ENCODE measurements around the gene PSD2. TPM values are rescaled to one million over a fixed set of nuclear protein-coding genes. Genes with fewer than 3 reads are reported as not detected.

The PSD2 gene
- total and polyA plus RNA-seq, 5 donors = 0.02 to 0.11 (median 0.06) TPM; not detected in 2

DNA sequence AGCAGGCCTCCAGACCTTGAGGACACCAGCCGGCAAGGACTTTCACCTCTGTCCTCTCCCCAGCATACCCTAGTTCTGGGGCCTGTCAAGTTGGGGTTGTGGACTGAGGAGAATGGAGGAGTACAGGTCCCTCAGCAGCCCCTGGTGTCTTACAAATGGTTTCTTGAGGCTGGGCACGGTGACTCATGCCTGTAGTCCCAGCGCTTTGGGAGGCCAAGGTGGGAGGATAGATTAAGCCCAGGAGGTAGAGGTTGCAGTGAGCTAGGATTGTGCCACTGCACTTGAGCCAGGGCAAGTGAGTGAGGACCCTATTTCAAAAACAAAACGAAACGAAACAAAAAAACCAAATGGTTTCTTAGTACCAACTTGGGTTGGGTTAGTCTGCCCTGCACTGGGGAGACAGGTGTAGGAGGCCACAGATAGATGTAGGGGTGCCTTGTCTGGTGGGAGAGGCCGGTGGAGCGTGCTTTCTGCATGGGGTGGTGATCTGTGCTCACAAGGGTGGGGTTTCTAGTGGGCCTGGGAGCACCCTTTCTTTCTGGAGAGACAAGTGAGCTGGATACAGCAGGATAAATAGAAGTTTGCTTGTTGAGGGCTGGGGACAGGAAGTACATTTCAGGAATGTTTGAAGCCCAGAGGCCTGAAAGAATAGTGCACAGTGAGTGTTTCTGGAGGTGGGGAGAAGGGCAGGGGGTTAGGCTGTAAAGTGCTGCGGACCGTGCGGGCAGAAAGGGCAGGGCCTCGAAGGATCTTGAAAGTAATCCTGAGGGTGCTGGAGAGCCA is 37.7 kb upstream of the PSD2 start:
- no peaks in the 10 kb centered on the region for H3K4me1 ChIP-seq (ENCODE audit: control insufficient read depth, insufficient read depth, low read length)
- no peak overlapping the region for H3K4me3 ChIP-seq (ENCODE audit: low read length)
- no peak for ATAC-seq
- H3K27ac ChIP-seq (ENCODE audit: low read length) = no peak overlapping the region
- DNase-seq = no peak
- intact Hi-C loops (cut with DNase I) = no loop called here
- H3K27me3 ChIP-seq (ENCODE audit: control insufficient read depth, insufficient read depth) = no peaks in the 10 kb centered on the region
- H3K9me3 ChIP-seq (ENCODE audit: control insufficient read depth, low read length) = no peaks in the 10 kb centered on the region
- WGBS = 93% methylated on average over 11 of the region's 11 CpGs

DNA sequence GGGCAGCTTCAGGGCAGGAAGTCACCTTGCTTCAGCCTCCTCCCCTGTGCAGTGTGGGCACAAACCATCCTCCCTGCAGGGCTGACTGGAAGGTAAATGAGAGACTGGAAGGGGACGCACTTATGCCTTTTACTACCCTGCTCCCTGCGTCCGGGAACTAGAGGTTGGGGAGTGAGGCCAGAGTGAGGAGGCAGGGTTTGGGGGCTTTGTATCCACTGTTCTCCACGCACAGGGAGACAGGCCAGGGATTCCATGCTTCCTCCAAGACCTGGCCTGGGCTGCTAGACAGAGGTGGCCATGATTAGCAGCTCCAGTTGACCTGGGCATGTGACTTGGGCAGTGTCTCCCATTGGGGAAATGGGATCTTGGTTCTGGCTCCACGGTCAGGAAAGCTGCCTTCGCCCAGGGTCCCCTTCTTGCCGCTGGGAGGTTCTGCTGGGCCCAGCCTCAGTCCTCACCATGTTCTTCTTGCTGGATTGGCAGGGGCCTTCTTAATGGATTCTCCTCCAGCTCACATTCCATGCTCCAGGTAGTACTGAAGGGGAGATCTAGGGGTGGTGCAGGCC is 37.0 kb upstream of the PSD2 start:
- Histone ChIP-seq H3K4me1 (ENCODE audit: control insufficient read depth, insufficient read depth, low read length) (no peaks in the 10 kb centered on the region), H3K27ac (ENCODE audit: low read length) (no peak overlapping the region), H3K4me3 (ENCODE audit: low read length) (no peak overlapping the region), H3K27me3 (ENCODE audit: control insufficient read depth, insufficient read depth) (no peaks in the 10 kb centered on the region), H3K9me3 (ENCODE audit: control insufficient read depth, low read length) (no peaks in the 10 kb centered on the region)
- 94% methylated on average over 7 of the region's 7 CpGs for WGBS
- intact Hi-C loops (cut with DNase I) = no loop called here
- DNase-seq = no peak
- no peak for ATAC-seq

DNA sequence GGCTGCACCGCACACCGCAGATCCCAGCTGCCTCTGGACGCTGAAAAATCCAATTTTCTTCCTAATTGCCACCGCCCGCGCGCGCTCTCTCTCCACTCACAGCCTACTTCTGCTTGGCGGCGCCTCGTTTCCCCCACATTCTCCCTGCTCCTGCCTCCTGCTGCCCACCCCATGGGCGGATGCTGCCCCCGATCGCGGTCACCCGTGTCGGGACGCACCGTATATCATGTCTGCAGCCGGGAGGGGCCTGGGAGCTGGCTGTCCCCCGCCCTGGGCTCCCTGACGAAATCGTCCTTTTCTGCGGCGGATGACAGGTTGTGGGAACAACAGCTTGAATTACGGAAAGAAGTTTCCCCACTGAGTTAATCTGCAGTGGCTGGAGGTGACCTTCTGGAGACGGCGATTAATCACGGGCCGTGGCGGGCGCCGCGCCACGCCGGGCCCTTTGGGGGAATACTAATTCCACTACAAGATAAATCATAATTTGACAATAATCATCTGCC is 36.3 kb upstream of the PSD2 start:
- no peak for ATAC-seq
- DNase-seq = no peak
- Histone ChIP-seq H3K4me1 (ENCODE audit: control insufficient read depth, insufficient read depth, low read length) (no peaks in the 10 kb centered on the region), H3K27me3 (ENCODE audit: control insufficient read depth, insufficient read depth) (no peaks in the 10 kb centered on the region), H3K27ac (ENCODE audit: low read length) (no peak overlapping the region), H3K9me3 (ENCODE audit: control insufficient read depth, low read length) (no peaks in the 10 kb centered on the region), H3K4me3 (ENCODE audit: low read length) (no peak overlapping the region)
- 66% methylated on average over 36 of the region's 36 CpGs for WGBS
- intact Hi-C loops (cut with DNase I) = no loop called here

DNA sequence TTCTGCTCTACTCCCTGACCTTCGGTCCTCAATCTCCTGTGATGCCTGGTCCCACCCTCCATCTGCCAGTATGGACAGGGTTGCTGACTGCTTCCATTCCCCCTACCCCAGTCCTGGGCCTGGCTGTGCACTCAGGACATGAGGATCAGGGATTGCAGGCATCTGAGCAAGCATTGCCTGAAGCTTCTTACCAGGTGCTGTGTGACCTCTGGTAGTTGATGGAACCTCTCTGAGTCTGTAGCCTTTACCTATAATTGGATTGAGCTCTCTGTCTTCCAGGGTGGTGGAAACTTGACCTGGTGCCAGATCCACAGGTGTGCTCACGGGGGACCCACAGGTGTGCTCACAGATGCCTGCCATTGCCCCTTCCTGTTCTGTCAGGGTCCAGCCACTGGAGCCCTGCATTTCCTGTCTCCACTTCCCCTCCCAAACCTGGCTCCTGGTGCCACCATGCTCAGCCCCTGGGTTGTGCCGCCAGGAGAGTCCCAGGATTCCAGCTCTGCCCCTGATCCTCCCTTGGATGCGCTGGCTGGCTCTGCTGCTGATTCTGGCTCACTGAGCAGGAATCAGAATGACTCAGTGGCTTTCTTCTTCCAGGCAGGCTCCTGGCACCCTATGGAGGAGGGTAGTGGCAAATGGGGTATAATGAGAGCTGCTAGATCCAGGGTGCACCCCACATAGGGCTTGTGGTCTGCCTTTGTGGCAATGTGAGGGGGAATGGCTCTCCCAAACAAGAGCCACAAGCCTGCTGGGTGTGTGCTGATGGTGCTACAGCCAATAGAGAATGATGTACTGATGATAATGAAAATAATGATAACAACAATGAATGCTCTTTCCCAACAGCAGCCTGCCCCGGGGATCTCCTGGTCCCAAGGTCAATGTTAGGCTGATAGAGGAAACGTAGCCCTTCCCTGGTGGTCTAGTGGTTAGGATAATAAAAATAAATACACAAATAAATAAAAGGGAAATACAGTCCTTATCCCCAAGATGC is 35.2 kb upstream of the PSD2 start:
- H3K27me3 ChIP-seq (ENCODE audit: control insufficient read depth, insufficient read depth) = no peaks in the 10 kb centered on the region
- ATAC-seq = no peak

DNA sequence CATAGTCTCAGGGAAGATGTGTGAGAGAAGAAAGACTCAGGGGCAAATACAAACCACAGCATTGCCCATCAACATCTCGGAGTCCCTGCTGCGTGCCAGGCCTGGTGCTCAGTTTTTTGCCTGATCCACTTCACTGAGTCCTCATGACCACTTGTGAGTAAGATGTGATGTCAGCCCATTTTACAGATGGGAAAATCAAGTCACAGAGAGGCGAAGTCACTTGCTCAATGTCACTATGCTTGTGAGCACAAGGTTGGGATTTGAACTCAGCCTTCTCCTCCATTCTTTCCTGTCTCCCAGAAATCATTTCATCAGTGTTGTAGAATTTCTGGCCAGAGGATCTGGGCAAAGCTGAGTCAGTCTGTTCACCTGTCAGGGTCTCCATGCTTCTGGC is 34.6 kb upstream of the PSD2 start:
- DNase-seq = peak in 1 of 3 donors; percentile 2
- Histone ChIP-seq H3K9me3 (ENCODE audit: control insufficient read depth, low read length) (no peaks in the 10 kb centered on the region), H3K4me1 (ENCODE audit: control insufficient read depth, insufficient read depth, low read length) (no peaks in the 10 kb centered on the region), H3K4me3 (ENCODE audit: low read length) (no peak overlapping the region), H3K27ac (ENCODE audit: low read length) (no peak overlapping the region), H3K27me3 (ENCODE audit: control insufficient read depth, insufficient read depth) (no peaks in the 10 kb centered on the region)
- no peak for ATAC-seq
- intact Hi-C loops (cut with DNase I) = loop anchor here in 2 of 4 donors (10.0 kb wide), 2 partner anchors 66 to 346 kb away; no protein-coding TSS in a partner anchor
- 95% methylated on average over 3 of the region's 3 CpGs for WGBS

More for the DNA sequence above, 35.2 kb upstream of the PSD2 start:
- intact Hi-C loops (cut with DNase I) = loop anchor here in 2 of 4 donors (10.0 kb wide), 2 partner anchors 66 to 346 kb away; no protein-coding TSS in a partner anchor
- 61% methylated on average over 6 of the region's 6 CpGs for WGBS
- Histone ChIP-seq H3K4me3 (ENCODE audit: low read length) (no peak overlapping the region), H3K9me3 (ENCODE audit: control insufficient read depth, low read length) (no peaks in the 10 kb centered on the region), H3K27ac (ENCODE audit: low read length) (no peak overlapping the region), H3K4me1 (ENCODE audit: control insufficient read depth, insufficient read depth, low read length) (no peaks in the 10 kb centered on the region)
- DNase-seq = peak in 1 of 3 donors; percentile 49

DNA sequence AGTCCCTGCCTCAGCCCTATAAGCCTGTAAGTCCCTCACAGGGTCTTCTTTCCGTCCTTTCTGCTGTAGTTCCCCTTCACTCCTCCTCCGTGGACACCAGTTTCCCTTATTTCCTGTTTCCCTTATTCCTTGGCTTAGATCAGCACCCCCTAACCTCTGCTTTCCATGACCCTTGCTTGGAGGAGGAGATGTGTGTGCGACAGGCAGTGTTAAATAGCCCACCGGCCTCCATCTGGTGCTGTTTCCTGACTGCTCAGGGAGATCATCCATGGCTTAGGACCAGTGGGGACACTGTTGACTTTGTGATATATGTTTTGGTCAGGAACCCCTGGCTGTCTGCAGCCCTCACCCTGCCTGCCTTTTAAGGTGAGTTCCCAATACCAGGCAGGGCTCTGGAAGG is 34.1 kb upstream of the PSD2 start:
- WGBS = 63% methylated on average over 4 of the region's 4 CpGs
- no peak for ATAC-seq
- no peaks in the 10 kb centered on the region for H3K27me3 ChIP-seq (ENCODE audit: control insufficient read depth, insufficient read depth)

DNA sequence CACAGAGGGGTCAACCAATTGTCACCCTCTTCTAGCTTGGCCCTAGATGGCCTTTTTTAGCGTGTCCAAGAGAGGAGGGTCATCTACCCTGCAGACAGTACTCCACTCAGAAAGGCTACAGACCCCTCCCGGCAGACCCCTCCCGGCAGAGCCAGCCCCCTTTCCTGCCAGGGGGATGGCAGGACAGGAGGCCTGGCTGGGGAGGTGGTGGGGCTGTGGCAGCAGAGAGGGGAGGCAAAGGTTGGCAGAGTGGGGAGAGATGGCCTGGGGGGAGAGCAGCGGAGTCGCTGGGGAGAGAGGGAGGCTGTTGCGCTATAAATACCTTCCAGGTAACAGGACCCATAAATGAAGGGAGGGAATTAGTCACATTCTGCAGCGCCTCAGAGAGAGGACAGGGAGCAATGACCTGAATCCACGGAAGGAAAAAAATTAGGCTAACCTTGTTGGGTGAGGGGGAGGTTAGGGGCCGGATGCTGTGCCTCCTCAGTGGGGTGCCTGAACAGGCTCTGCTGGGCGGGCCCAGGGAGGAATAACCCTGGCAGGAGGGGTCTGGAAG is 32.9 kb upstream of the PSD2 start:
- intact Hi-C loops (cut with DNase I) = loop anchor here in 2 of 4 donors (10.0 kb wide), 2 partner anchors 68 to 348 kb away; no protein-coding TSS in a partner anchor
- no peak overlapping the region for H3K27ac ChIP-seq (ENCODE audit: low read length)
- WGBS = 78% methylated on average over 10 of the region's 10 CpGs

More for the DNA sequence above, 34.1 kb upstream of the PSD2 start:
- intact Hi-C loops (cut with DNase I) = loop anchor here in 2 of 4 donors (10.0 kb wide), 2 partner anchors 67 to 347 kb away; no protein-coding TSS in a partner anchor
- DNase-seq = peak in 1 of 3 donors; percentile 19
- Histone ChIP-seq H3K4me1 (ENCODE audit: control insufficient read depth, insufficient read depth, low read length) (no peaks in the 10 kb centered on the region), H3K4me3 (ENCODE audit: low read length) (no peak overlapping the region), H3K27ac (ENCODE audit: low read length) (no peak overlapping the region), H3K9me3 (ENCODE audit: control insufficient read depth, low read length) (no peaks in the 10 kb centered on the region)

DNA sequence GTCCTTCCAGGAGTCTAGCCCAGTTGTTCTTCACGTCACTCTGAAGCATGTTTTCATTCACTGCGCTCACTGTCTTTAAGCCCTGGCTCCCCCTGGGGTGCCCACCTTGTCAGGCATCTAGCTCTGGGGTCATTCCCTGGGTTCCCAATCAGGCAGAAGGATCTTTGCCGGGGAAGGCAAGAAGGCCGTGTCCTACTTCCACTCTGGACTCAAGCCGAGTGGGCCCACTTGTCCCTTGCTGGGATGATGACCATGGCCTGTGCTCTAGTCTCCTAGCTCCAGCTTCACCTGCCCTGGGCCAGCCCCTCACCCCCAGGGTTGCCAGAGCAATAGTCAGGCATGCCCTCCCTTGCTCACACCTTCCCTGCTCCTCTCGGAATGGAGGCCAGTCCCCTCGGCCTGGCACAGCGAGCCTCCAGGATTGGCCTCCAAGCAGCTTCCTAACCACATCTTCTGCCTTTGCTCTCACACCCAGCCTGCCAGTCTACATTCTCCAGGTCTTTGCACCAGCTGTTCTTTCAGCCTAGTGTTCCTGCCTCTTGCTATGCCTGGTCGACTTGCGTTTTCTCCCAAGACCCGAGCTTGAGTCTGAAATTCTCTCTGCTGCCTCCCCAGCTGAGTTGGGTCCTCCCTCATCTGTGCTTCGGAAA is 32.2 kb upstream of the PSD2 start:
- ATAC-seq = no peak
- DNase-seq = peak in 1 of 3 donors; percentile 28
- 76% methylated on average over 12 of the region's 12 CpGs for WGBS
- intact Hi-C loops (cut with DNase I) = loop anchor here in 2 of 4 donors (10.0 kb wide), 2 partner anchors 69 to 349 kb away; no protein-coding TSS in a partner anchor
- no peaks in the 10 kb centered on the region for H3K9me3 ChIP-seq (ENCODE audit: control insufficient read depth, low read length)
- H3K4me1 ChIP-seq (ENCODE audit: control insufficient read depth, insufficient read depth, low read length) = no peaks in the 10 kb centered on the region
- H3K27ac ChIP-seq (ENCODE audit: low read length) = no peak overlapping the region
- H3K4me3 ChIP-seq (ENCODE audit: low read length) = no peak overlapping the region
- no peaks in the 10 kb centered on the region for H3K27me3 ChIP-seq (ENCODE audit: control insufficient read depth, insufficient read depth)

More for the DNA sequence above, 32.9 kb upstream of the PSD2 start:
- Histone ChIP-seq H3K4me3 (ENCODE audit: low read length) (no peak overlapping the region), H3K27me3 (ENCODE audit: control insufficient read depth, insufficient read depth) (no peaks in the 10 kb centered on the region), H3K4me1 (ENCODE audit: control insufficient read depth, insufficient read depth, low read length) (no peaks in the 10 kb centered on the region), H3K9me3 (ENCODE audit: control insufficient read depth, low read length) (no peaks in the 10 kb centered on the region)
- ATAC-seq = no peak
- peak in 2 of 3 donors; percentile 15 to 32 for DNase-seq

DNA sequence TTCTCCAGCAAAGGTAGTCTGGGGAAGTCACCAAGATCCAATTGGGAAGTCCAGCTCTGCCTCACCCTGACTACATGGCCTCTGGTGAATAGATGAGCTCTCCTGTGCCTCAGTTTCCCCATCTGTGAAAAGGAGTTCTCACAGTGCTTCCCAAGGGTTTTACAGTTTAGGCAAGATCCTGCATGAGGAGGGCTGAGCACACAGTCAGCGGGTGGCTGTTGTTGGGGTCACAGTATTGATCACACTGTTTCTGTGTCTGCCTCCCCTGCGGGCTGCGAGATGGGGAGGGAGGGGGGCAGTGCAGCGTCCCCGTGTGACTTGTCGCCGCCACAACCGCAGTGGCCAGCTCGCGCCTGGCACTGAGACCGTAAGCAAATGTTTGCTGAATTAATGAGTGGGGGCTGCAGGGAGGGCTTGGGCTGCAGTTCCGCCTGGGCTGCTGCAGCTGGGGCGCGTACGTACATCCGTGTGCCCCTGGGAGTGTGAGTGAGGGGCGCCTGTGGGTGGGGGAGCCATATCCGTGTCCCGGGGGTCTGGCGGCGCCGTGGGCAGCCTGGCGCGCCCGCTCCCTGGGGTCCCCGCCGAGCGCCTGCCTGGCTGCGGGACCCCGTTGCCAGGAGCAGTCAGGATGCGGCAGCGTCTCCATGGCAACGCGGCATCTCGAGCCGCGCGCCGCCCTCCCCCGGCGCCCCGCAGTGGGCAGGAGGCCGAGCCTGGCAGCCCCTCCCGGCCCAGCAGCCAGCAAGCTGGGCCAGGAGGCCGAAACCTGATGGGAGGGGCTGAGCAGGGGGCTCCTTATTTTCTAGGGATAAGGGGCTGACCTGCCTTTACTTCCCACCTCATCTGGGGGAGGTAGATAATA is 31.4 kb upstream of the PSD2 start:
- H3K4me1 ChIP-seq (ENCODE audit: control insufficient read depth, insufficient read depth, low read length) = peaks cover 5% of the 10 kb centered on the region
- H3K9me3 ChIP-seq (ENCODE audit: control insufficient read depth, low read length) = no peaks in the 10 kb centered on the region
- ATAC-seq (no peak), DNase-seq (peak; percentile 55 to 90 (median 87))
- no peak overlapping the region for H3K27ac ChIP-seq (ENCODE audit: low read length)
- H3K4me3 ChIP-seq (ENCODE audit: low read length) = no peak overlapping the region
- intact Hi-C loops (cut with DNase I) = loop anchor here in 2 of 4 donors (2.0 to 10.0 kb wide), 3 partner anchors 69 to 349 kb away; no protein-coding TSS in a partner anchor
- no peaks in the 10 kb centered on the region for H3K27me3 ChIP-seq (ENCODE audit: control insufficient read depth, insufficient read depth)
- 10% methylated on average over 45 of the region's 45 CpGs for WGBS
